Heart left ventricle (tissue), 16 donors: Measurements from ENCODE around the gene NRCAM. TPM values are rescaled to one million over a fixed set of nuclear protein-coding genes. Genes with fewer than 3 reads are reported as not detected.

ENCODE experiments used
- ATAC-seq, 4 donors: fragments of 200-7000 bp; cut with Tn5 transposase; one replicate each; pipeline ENCODE4 v1.9.1; 2020 to 2022; ENCODE audit warnings: moderate library complexity in 4 of 4, mild to moderate bottlenecking in 3 of 4, moderate number of reproducible peaks in 1 of 4
- DNase-seq, 5 donors: peaks; one replicate each; pipeline ENCODE4 v3.0.0-alpha.2; 2020
- H3K27ac ChIP-seq, 12 donors: fragments of 200-600 bp; sonication (generic) in 4 of 12; one replicate each; pipeline versions ENCODE4 v1.5.0 to v1.8.0; 2016 to 2022; ENCODE audit warnings: mild to moderate bottlenecking in 2 of 12
- H3K27me3 ChIP-seq, 9 donors: fragments of 200-600 bp; sonication (generic) in 2 of 9; one replicate each; pipeline versions ENCODE4 v1.5.1 to v1.8.0; 2016 to 2022; ENCODE audit warnings: mild to moderate bottlenecking in 3 of 9
- H3K36me3 ChIP-seq, 9 donors: fragments of 200-600 bp; sonication (generic) in 2 of 9; one replicate each; pipeline versions ENCODE4 v1.5.0 to v1.8.0; 2018 to 2022; ENCODE audit warnings: mild to moderate bottlenecking in 2 of 9
- H3K4me1 ChIP-seq, 12 donors: fragments of 200-600 bp; sonication (generic) in 4 of 12; one replicate each; pipeline versions ENCODE4 v1.5.0 to v1.8.0; 2016 to 2022; ENCODE audit warnings: mild to moderate bottlenecking in 3 of 12
- H3K4me3 ChIP-seq, 12 donors: fragments of 200-600 bp; sonication (generic) in 4 of 12; one replicate each; pipeline versions ENCODE4 v1.5.0 to v1.8.0; 2017 to 2022; ENCODE audit warnings: mild to moderate bottlenecking in 9 of 12, moderate library complexity in 4 of 12
- H3K9me3 ChIP-seq, 12 donors: fragments of 200-600 bp; sonication (generic) in 4 of 12; one replicate each; pipeline versions ENCODE4 v1.5.0 to v1.8.0; 2016 to 2022; ENCODE audit warnings: mild to moderate bottlenecking in 1 of 12
- CTCF ChIP-seq, 12 donors: fragments of 200-600 bp; sonication (generic) in 4 of 12; IDR thresholded peaks; one replicate each; pipeline versions ENCODE4 v1.5.0 to v1.8.0; 2018 to 2022; ENCODE audit warnings: antibody characterized with exemption in 12 of 12, mild to moderate bottlenecking in 5 of 12
- POLR2A ChIP-seq, 2 donors: fragments of 450-650 bp; IDR thresholded peaks; one replicate each; pipeline ENCODE4 v1.6.1; 2017; ENCODE audit warnings: antibody characterized with exemption in 2 of 2, mild to moderate bottlenecking in 2 of 2, moderate library complexity in 2 of 2
- WGBS, 4 donors: extraction: QIAGEN DNeasy Blood & Tissue Kit in 2 of 4; methylation state at CpG; one replicate each; pipeline versions ENCODE4 v1.1.5 to v1.1.7; 2013 to 2018; 5-methylcytosine and 5-hydroxymethylcytosine counted together
- intact Hi-C, 10 donors: fragments of 100-400 bp; cut with DNase I; formaldehyde crosslinking; loops; one replicate each; pipeline versions ENCODE4 v1.11.1 to v1.14.2; 2022
- polyA plus RNA-seq, 2 donors: library from polyadenylated mRNA; stranded (reverse); fragments of 200-250 nt; gene quantifications; one replicate each; pipeline ENCODE4 v1.2.3, GENCODE V29; 2013
- total RNA-seq, 9 donors: library from RNA; depleted of rRNA in 2 of 9; stranded (reverse); fragments of >200 nt in 2 of 9; fragmentation: NEBNext Ultra II Directional in 3 of 9; extraction: Animal tissue kit (Norgen Biotek cat#: 25700) in 3 of 9; gene quantifications; one replicate each; pipeline versions ENCODE4 v1.1.0 to v1.2.4, GENCODE V29; 2016 to 2023
- donor health status: ischemic (EF 13 %, LVEDD 7.1; RV severe dilation, severe dysfunction).
- donor health status: healthy with polysubstance abuse.
- donor health status: DM: no; HTN: yes; CAD: no.
- donor health status: DM: no; HTN: no; CAD: no.
- donor health status: ischemic (EF 25% LVEDD 6.9; RV normal size, moderate dysfunction).
- donor health status: ischemic (EF 25% LVEDD 5.7; RV mildly dilated, moderate dysfunction).
- donor health status: healthy.
- donor health status: DM: yes; HTN: yes; CAD: no.
- donor health status: ischemic (EF 35%, LVEDD 5.7; RV mildly dilated, moderate dysfunction).
- donor health status: nonischemic (EF 11% LVEDD 7.7; RV severe dilation, severe dysfunction).
- donor health status: DM: yes; HTN: yes; CAD: no.
- donor health status: PGD.
- donor health status: ischemic (EF 29% LVEDD 5.4; RV normal size, mild dysfunction).
- donor health status: nonischemic (EF 23%, LVEDD 6.1; RV moderate dilation, normal function).

Gene NRCAM
- total and polyA plus RNA-seq, 11 donors, result 0.07 to 2.5 (median 0.36) TPM

DNA sequence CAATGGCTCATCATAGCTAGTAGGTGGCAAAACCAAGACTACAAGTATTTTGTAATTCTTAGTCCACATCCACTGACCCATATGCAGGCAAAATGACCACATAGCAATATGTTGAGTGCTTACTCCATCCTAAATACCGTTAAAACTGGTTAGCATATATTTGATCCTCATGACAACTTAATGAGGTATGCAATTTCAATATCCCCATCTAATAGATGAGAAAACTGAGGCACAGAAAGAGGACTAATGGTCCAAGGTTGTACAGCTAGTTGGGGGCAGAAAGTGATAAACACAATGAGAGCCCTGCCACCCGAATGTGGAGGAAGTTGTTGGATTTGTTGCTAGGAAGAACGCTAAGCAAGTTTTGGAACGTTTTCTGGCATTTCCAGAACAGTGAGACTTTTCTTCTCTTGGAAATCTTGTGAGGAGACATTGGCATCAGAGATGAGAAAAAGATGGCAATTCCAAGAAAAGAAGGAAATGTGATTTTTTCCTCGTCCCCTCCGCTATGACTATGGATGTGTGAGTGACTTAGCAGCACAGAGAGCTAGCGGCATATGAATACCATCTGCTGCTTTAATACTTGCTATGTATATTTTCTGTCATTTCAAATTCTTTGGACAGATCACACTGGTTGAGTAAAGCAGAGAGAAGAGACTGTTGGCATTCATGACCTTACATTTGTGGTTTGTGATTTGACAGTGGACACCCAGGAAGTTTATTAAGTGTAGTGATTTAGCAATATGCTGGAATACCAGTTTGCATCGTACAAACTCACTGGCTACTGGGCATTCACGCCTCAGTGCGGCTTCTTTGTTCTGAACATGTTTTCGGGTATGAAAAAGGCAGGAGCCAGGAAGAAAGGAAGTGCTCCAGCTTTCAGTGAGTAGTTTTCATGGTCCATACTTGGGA, 51.5 kb downstream of the NRCAM start:
- ATAC-seq (no peak), DNase-seq (no peak)
- no peaks in the 10 kb centered on the region for H3K9me3 ChIP-seq
- TF ChIP-seq POLR2A (IDR thresholded peaks at IDR 0.05) (no peak), CTCF (IDR thresholded peaks at IDR 0.05) (no peak)
- no peak overlapping the region for H3K27ac ChIP-seq
- 83 to 90% (median 87%) methylated on average over 11 of the region's 11 CpGs for WGBS, 4 donors
- H3K27me3 ChIP-seq, result peaks cover 0 to 5% (median 0%) of the 10 kb centered on the region in 9 donors
- H3K4me3 ChIP-seq, result no peak overlapping the region
- H3K4me1 ChIP-seq, result no peaks in the 10 kb centered on the region
- intact Hi-C loops, result no loop called here
- H3K36me3 ChIP-seq, result no peaks in the 10 kb centered on the region

- no peaks in the 10 kb centered on the region for H3K4me1 ChIP-seq
- no peak overlapping the region for H3K4me3 ChIP-seq
- DNase-seq, result no peak
- peaks cover 0 to 7% (median 0%) of the 10 kb centered on the region in 9 donors for H3K27me3 ChIP-seq
- no peak for TF ChIP-seq POLR2A (IDR thresholded peaks at IDR 0.05)
- TF ChIP-seq CTCF (IDR thresholded peaks at IDR 0.05), result no peak
- no peaks in the 10 kb centered on the region for H3K36me3 ChIP-seq
- no peaks in the 10 kb centered on the region for H3K9me3 ChIP-seq
- H3K27ac ChIP-seq, result no peak overlapping the region
- ATAC-seq, result no peak
- intact Hi-C loops, result no loop called here
- WGBS, 4 donors, result 84 to 90% (median 88%) methylated on average over 9 of the region's 9 CpGs
Measured at GRCh38 chr7:108403597-108404217, 52.5 kb downstream of the NRCAM start.

GRCh38 chr7:108402865-108403264, 53.4 kb downstream of the NRCAM start:
- DNase-seq (no peak), ATAC-seq (no peak)
- intact Hi-C loops, result no loop called here

More at GRCh38 chr7:108402865-108403264, 53.4 kb downstream of the NRCAM start:
- Histone ChIP-seq H3K4me3 (no peak overlapping the region), H3K36me3 (no peaks in the 10 kb centered on the region), H3K9me3 (no peaks in the 10 kb centered on the region), H3K27ac (no peak overlapping the region), H3K27me3 (peaks cover 0 to 7% (median 0%) of the 10 kb centered on the region in 9 donors), H3K4me1 (no peaks in the 10 kb centered on the region)
- 34 to 55% (median 45%) methylated on average over 2 of the region's 2 CpGs for WGBS, 4 donors
- TF ChIP-seq POLR2A (IDR thresholded peaks at IDR 0.05) (no peak), CTCF (IDR thresholded peaks at IDR 0.05) (no peak)
